Central memory CD4-positive, alpha-beta T cell (primary cell): ENCODE data around the gene LHPP.

Experiments
- DNase-seq: peaks from one replicate; pipeline ENCODE4 v3.0.0; 2022

The LHPP gene

GRCh38 chr10:124522131-124522932, 60.7 kb downstream of the LHPP start:
- DNase-seq = no peak

- DNase-seq = no peak
These were observed 61.6 kb downstream of the LHPP start for GRCh38 chr10:124522933-124523871.

DNA sequence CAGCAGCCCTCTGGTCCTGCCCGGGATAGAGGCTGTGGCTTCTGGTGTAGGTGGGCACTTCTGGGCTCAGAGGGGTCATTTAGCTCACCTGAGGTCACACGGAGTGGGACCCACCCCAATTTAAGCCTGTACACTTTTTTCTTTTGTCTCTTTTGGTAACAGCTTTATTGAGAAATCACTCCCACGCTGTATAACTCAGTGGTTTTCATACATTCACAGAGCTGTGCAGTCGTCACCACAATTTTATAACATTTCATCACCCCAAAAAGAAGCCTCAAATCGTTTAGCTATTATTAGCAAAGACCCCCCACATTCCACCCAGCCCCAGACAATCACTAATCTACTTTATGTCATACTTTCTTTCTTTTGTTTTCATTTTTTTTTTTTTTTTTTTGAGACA, 62.3 kb downstream of the LHPP start:
- no peak for DNase-seq

DNA sequence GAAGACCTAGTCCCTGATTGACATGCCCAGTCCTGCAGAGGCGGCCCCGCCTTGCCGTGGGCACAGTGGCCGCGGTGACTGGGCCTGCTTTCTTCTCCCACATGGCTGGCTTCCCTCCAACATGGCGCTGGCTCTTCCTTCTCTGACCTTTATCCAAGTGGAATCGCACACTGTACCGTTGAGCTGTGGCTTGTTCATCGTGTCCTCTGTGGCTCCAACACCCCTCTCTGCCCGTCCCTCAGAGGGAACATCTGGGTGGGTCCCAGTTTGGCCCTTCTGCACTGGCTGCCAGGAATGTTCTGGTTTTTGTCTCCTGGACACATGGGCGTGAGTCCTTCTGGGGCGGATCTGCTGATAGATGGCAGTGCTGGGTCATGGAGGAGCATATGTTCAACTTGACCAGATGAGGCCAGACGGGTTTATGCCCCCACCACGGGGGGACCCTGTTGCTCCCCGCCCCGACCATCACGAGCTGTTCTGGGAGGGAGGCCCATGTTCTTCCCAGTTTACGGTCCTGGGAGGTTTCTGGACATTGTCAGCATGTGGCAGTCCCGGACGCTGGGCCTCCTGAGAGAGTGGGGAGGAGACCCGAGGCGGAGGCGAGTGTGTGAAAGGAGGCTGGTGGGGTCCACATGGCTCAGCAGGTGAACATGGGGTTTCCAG, 63.5 kb downstream of the LHPP start:
- no peak for DNase-seq

DNA sequence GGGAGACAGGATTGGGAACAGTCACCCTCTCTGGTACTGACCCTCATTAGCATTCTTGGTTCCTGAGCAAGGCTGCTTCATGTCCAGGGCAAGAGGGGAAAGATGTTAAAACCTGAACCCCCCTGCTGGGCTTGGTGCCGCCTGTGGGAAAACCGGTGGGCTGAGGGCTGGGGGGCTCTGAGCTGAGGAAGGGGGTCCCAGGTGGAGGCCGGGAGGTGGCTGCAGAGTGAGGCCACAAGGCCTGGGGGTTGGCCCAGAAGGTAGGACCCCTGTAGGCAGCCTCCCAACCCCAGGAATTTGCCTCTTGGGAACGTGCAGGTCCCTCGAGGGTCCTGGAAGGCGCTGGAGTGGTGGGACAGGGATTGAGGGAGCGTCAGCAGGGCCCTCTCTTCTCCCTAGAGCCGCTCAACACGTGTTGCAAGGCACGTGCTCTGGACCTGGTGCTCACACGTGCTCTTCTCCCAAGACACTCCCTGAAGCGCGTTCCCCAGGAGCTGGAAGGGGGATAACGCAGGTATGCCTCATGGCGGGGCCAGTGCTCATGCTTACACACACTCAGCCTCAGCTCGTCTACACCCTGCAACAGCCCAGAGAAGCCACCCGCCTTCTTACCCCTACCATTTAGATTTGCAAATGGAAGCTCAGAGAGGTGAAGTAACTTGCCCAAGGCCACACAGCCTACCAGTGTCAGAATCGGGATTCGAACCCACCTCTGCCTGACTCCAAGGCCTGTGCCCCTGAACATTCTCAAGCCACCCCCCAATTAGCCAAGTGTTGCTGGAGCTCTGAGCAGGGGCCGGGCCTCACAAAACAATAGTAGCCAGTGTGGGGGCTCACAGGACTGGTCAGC, 64.4 kb downstream of the LHPP start:
- no peak for DNase-seq

- no peak for DNase-seq
These were observed 65.1 kb downstream of the LHPP start for GRCh38 chr10:124526621-124527267.

GRCh38 chr10:124527874-124528395, 66.3 kb downstream of the LHPP start:
- no peak for DNase-seq

DNA sequence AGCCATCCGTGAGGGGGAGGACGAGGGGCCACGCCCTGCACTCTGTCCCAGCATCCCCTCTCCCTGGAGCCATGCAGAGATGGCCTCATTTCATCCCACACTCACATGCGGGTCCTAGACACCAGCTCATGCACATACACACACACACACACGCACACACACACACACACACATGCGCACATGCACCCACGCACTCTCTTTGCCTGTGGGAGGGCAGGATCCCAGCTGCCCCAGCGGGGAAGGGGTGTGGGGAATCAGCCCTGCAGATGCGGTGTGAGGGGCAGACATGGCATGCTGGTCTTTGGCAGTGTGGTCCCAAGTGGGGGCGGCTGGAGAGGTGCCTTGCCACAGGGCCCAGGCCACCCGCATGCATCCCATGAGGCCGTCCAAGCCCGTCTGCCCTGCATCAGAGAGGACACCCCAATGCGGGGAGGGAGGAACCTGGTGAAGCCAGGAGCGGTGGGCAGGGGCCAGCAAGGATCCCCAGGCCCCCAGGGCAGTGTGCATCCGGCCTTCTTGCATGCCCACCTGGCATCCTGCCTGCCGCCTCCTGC, 68.1 kb downstream of the LHPP start:
- no peak for DNase-seq

DNA sequence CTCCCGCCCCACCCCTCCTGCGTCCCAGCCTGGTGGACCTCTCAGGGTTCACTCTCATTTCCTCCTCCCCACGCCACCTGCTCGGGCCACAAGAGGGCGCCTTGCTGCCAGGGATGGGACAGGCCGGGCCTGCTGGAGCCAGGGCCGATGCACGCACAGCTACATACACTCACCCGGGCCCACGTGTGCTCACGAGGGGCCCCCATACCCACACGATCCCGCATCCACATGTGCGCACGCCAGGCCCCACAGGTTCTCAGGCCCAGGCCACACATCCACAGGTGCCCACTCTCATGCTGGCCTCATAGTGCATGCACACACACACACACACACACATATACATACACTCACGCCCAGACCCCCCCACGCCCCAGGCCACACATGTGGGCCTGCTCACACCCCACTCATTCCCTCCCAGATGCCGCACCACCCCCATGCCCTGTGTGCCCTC, 68.6 kb downstream of the LHPP start:
- DNase-seq = peak; percentile 76

- no peak for DNase-seq
These were observed 69.2 kb downstream of the LHPP start for GRCh38 chr10:124530816-124531215.

DNA sequence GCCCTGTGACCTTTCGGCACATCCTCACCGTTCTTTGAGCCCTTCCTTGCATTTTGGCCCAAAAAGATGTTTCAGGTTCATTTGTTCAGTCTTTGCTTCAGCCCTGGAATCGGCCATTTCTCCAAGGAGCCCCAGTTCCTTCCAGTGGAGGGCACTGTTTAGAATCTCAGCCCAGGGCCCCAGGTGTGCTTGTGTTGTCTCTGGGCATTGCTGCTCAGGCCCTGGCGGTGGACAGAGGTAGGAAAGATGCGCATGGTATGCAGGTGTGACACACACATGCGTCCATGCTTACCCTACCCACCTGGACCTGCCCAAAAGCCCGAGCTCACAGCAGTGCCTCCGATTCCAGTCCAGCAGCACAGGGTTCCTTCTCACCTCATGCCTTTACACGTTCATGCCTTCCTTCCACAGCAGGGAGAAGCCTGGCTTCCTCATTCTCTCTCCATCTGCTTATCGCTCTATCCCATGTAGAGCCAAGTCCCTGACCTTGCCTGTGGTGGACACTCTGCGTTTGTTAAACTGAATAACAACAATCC, 70.6 kb downstream of the LHPP start:
- no peak for DNase-seq

DNA sequence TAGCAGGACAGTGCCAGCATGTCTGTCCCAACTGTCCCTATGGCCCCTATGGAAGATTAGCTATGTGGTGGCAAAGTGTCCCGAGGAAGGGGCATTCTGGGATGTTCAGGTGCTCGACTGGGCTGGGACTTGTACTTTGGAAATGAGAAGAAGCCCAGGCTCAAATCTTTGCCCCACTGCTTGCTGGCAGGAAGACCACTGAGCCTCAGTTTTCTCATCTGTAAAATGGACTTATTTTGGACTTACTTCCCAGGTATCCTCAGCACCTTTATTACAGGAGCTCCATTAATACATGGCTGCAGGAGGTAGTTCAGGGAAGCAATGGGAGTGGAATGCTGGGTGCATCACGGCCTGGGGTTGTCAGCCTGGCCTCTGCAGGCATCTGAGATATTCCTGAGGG, 71.2 kb downstream of the LHPP start:
- DNase-seq = no peak

GRCh38 chr10:124533266-124533665, 71.6 kb downstream of the LHPP start:
- no peak for DNase-seq

GRCh38 chr10:124534231-124534798, 72.7 kb downstream of the LHPP start:
- no peak for DNase-seq

DNA sequence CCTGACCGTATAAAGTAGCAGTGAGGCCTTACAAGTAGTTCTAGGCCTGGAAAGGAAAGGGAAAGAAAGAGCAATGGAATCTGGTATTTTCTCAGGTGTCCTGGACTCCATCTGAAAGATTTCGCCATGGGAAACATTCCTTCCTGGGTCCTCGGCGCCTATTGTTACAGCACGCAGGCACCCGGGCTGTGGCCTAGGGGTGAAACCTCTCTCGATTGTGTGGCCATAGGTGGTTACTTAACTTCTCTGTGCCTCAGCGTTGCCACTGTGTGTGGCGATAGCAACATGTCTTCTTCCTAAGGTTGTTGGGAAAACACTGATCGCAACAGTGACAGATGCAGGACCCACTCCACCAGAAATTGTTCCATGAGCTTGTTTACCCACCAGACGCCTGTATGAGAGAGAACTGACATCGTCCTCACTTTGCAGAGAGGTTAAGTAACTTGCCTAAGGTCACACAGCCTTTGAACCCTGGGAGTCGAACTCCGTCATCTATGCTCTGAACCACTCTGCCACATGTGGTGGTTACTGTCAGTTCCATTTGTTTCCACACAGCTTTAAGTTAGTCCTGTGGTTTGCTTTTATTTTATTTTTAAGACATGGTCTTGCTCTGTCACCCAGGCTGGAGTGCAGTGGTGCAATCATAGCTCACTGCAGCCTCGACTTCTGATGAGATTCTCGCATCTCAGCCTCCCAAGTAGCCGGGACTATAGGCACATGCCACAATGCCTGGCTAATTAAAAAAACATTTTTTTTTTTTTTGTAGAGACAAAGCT, 73.4 kb downstream of the LHPP start:
- no peak for DNase-seq

DNA sequence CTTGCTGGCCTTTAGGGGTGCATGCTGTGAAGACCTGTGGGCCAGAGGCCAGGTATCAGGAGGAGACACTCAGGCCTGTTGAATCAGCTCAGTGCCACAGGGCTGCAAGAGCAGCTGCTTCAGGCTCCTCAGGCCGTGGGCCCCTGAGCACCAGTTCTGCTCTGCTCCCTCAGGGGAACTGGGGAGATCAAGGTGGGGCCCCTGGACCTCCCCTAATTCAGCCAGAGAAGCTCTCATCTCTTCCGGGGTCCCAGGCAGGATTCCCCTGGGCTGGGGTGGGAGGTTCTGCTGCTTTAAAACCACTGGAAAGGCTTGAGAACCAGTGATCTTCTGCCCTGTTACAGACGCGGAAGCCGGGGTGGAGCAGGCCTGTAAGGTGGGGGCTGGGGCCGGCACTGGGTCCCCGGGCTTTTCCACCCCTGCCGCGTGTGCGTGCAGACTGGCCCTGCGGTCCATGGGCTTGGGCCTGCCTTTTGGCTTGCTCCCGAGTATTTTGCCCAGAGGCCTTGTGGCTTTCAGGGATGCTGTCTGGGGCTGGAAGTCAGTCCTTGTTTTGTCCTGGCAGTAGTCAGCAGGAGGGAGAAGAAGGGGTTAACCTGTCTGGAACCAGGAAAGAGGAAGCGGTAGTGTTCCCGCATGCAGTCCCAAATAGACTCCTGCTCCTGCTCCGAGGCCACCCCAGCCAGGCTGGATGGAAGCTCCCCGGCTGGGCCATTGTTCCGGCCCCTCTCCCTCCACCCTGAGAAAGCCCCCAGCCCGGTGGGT, 74.3 kb downstream of the LHPP start:
- no peak for DNase-seq

- DNase-seq = no peak
These were observed 75.0 kb downstream of the LHPP start for GRCh38 chr10:124536496-124537050.

- no peak for DNase-seq
These were observed 75.6 kb downstream of the LHPP start for GRCh38 chr10:124537166-124537725.
